Ovary (tissue), 10 donors: ENCODE measurements around the gene CASP5. TPM values are rescaled to one million over a fixed set of nuclear protein-coding genes. Genes with fewer than 3 reads are reported as not detected.
"Not testable (repeated sequence)": the region's sequence is repeated elsewhere in the genome, so short reads cannot be mapped to it uniquely, and the experiment has no call there.

Experiments
- DNase-seq, 5 donors: peaks; one replicate each; pipeline ENCODE4 v3.0.0-alpha.2; 2019 to 2020
- H3K27ac ChIP-seq, 2 donors: fragments of 200-600 bp; one replicate each; pipeline versions ENCODE4 v1.5.1 to v1.8.0; 2019 to 2022
- H3K27me3 ChIP-seq: fragments of 200-600 bp; one replicate; pipeline ENCODE4 v1.8.0; 2022
- H3K36me3 ChIP-seq: fragments of 200-600 bp; sonication (generic); one replicate; pipeline ENCODE4 v1.5.1; 2019
- H3K4me1 ChIP-seq: one replicate; pipeline ENCODE4 v1.8.1; 2013; ENCODE audit warnings: mild to moderate bottlenecking, moderate library complexity; ENCODE audit not compliant: insufficient read depth
- H3K4me3 ChIP-seq: fragments of 200-600 bp; sonication (generic); one replicate; pipeline ENCODE4 v1.5.1; 2017
- H3K9me3 ChIP-seq, 2 donors: fragments of 200-600 bp in 1 of 2; sonication (generic) in 1 of 2; one replicate each; pipeline versions ENCODE4 v1.5.1 to v1.8.1; 2013 to 2019; ENCODE audit warnings: mild to moderate bottlenecking in 1 of 2, moderate library complexity in 1 of 2
- CTCF ChIP-seq, 3 donors: fragments of 450-650 bp in 2 of 3; fragments of 200-600 bp in 1 of 3; IDR thresholded peaks; one replicate each; pipeline versions ENCODE4 v1.5.1 to v1.8.0; 2016 to 2022; ENCODE audit warnings: antibody characterized with exemption in 3 of 3, mild to moderate bottlenecking in 1 of 3
- EP300 ChIP-seq: sonication (generic); formaldehyde crosslinking; IDR thresholded peaks from one replicate; pipeline ENCODE4 v1.6.1; 2017; ENCODE audit warnings: antibody characterized with exemption
- POLR2A ChIP-seq: fragments of 450-650 bp; IDR thresholded peaks from one replicate; pipeline ENCODE4 v1.6.1; 2017; ENCODE audit warnings: antibody characterized with exemption, mild to moderate bottlenecking, moderate library complexity
- WGBS, 3 donors: extraction: QIAGEN DNeasy Blood & Tissue Kit in 1 of 3; methylation state at CpG; one replicate each; pipeline versions ENCODE4 v1.1.5 to v1.1.7; 2013 to 2017; 5-methylcytosine and 5-hydroxymethylcytosine counted together
- intact Hi-C, 4 donors: fragments of 100-400 bp; cut with DNase I; formaldehyde crosslinking; loops; one replicate each; pipeline versions ENCODE4 v1.11.0 to v1.15.1; 2022 to 2023
- long read RNA-seq, 3 donors: library from polyadenylated mRNA in 2 of 3; unstranded in 2 of 3; transcript quantifications; one replicate each; pipeline ENCODE4 v2.0.0 and lab custom pipeline, GENCODE V29; 2021 to 2026
- polyA plus RNA-seq, 2 donors: library from polyadenylated mRNA; stranded (reverse); fragments of 200-250 nt in 1 of 2; fragments of 350-450 nt in 1 of 2; fragmentation: Illumina TruSeq in 1 of 2; extraction: RNeasy Lipid Tissue Mini Kit (QIAGEN cat#74804) in 1 of 2; gene quantifications; one replicate each; pipeline ENCODE4 v1.2.3, GENCODE V29; 2013 to 2014
- total RNA-seq, 7 donors: library from RNA; depleted of rRNA in 2 of 7; stranded (reverse); fragments of >200 nt in 2 of 7; fragmentation: NEBNext Ultra II Directional in 3 of 7; extraction: Animal tissue kit (Norgen Biotek cat#: 25700) in 3 of 7; gene quantifications; one replicate each; pipeline versions ENCODE4 v1.1.0 to v1.2.4, GENCODE V29; 2016 to 2023
- donor health status: DM: no; HTN: no; CAD: no; lungs with moderate emphysema.
- donor health status: DM: no; HTN: no; CAD: no.
- donor health status: Bipolar disorder and iron deficiency.
- donor health status: DM: yes; HTN: yes; CAD: no.
- donor health status: DM: no; HTN: no; CAD: no.
- donor health status: DM: yes; HTN: yes; CAD: no.

The CASP5 gene
- total RNA-seq (under 1 TPM in 1 of 7 donors, not detected in 6; 0.32 TPM), polyA plus RNA-seq (under 1 TPM in 1 of 2 donors, not detected in 1; 0.40 TPM)
- long read RNA-seq, donor 1 = 0 reads
- long read RNA-seq, donor 2 = 0 reads
- long read RNA-seq, donor 3 = 0 reads

- no peak within 1 kb of the TSS for H3K4me3 ChIP-seq
- intact Hi-C loops = no loop called here
- no peak for TF ChIP-seq POLR2A
- no peak for TF ChIP-seq CTCF (IDR thresholded peaks at IDR 0.05)
- no peak for TF ChIP-seq EP300
- H3K27ac ChIP-seq = no peak within 1 kb of the TSS
- no peaks in the 10 kb centered on the region for H3K27me3 ChIP-seq
- H3K36me3 ChIP-seq = no peaks in the 10 kb centered on the region
- no peak for DNase-seq
- no peaks in the 10 kb centered on the region for H3K9me3 ChIP-seq
- H3K4me1 ChIP-seq = no peaks in the 10 kb centered on the region
Measured at GRCh38 chr11:105023003-105023402, at the start of gene CASP5. Gene CASP5 (minus strand): TSS chr11:105023168. CDS start chr11:105023136, 32 bp downstream.

DNA sequence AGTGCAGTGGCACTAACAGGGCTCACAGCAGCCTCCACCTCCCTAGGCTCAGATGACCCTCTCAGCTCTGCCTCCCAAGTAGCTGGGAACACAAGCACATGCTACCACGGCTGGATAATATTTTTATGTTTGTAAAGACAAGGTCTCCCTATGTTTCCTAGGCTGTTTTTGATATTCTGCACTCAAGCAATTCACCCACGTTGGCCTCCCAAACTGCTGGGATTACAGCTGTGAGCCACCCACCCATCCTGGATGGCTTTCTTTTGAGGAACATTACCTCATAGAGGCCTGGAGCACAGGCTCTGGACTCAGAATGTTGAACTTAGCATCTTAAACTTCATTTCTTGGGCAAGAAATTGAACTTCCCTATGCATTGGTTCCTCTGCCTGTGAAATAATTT lies 49.1 kb upstream of the CASP5 start:
- DNase-seq, H3K36me3 ChIP-seq, H3K27ac ChIP-seq, H3K4me3 ChIP-seq, H3K27me3 ChIP-seq, intact Hi-C loops, H3K4me1 ChIP-seq, H3K9me3 ChIP-seq: not testable (repeated sequence)
- 77 to 96% (median 78%) methylated on average over 2 of the region's 2 CpGs for WGBS, 3 donors

DNA sequence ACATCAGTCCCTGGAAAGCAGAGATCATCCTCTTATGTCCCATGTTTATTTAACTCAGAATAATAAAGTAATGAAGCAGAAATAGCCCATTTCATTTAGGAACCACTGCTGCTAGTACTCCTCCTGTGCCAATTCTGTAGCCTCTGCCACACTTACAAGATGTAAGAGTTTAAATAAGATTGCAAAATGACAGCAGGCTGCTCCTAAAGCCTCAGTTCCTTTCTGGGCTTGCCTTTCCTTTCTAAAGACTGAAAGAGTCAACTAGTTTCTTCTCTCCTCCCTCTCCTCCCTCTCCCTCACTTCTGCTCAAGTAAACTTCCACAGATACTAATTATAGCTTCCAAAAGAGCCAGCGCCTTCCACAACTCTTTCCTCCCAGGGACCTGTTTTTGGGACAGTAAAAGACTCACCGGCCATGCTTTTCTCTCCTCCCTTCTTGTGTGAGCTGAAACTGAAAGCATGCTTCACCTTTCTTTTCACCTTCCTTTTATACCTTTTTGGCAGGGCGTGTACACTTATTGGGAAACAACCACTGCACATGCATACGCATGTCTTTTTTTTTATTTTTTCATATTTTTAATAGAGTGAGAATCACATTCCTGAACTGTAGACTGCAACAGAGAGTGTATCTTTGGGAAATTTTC lies 48.2 kb upstream of the CASP5 start:
- H3K4me3 ChIP-seq = no peak overlapping the region
- no peak for TF ChIP-seq POLR2A
- no peak for TF ChIP-seq CTCF (IDR thresholded peaks at IDR 0.05)
- no peak for TF ChIP-seq EP300
- intact Hi-C loops = no loop called here
- no peaks in the 10 kb centered on the region for H3K9me3 ChIP-seq
- no peaks in the 10 kb centered on the region for H3K4me1 ChIP-seq
- no peak overlapping the region for H3K27ac ChIP-seq
- 85 to 87% (median 87%) methylated on average over 4 of the region's 4 CpGs for WGBS, 3 donors
- no peaks in the 10 kb centered on the region for H3K36me3 ChIP-seq
- H3K27me3 ChIP-seq = no peaks in the 10 kb centered on the region
- DNase-seq = no peak

DNA sequence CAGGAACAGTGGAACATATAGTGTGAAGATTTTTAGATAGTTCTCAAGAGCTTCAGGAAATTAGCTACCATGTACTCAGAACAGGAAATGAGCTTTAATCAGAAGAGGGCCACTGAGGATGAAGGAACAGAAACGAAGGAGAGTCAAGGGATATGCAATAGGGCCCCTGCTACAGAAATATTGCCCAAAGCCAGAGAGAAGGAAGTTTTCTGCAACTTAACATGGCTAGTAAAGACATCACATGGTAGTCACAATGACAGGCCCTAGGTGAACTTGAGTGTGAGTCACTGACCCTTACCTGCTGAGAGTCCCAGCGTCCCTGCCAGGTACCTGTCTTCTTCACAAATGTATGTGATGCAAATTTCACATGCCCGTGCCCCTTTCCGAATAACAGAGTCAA lies 47.3 kb upstream of the CASP5 start:
- intact Hi-C loops = no loop called here
- Histone ChIP-seq H3K36me3 (no peaks in the 10 kb centered on the region), H3K4me1 (no peaks in the 10 kb centered on the region), H3K27ac (no peak overlapping the region), H3K4me3 (no peak overlapping the region), H3K9me3 (no peaks in the 10 kb centered on the region), H3K27me3 (no peaks in the 10 kb centered on the region)
- DNase-seq = no peak
- TF ChIP-seq EP300 (no peak), CTCF (IDR thresholded peaks at IDR 0.05) (no peak), POLR2A (no peak)
- 85 to 95% (median 94%) methylated on average over 4 of the region's 4 CpGs for WGBS, 3 donors

- DNase-seq, H3K4me1 ChIP-seq, intact Hi-C loops: not testable (repeated sequence)
Measured at GRCh38 chr11:105069749-105070148, 46.8 kb upstream of the CASP5 start.

DNA sequence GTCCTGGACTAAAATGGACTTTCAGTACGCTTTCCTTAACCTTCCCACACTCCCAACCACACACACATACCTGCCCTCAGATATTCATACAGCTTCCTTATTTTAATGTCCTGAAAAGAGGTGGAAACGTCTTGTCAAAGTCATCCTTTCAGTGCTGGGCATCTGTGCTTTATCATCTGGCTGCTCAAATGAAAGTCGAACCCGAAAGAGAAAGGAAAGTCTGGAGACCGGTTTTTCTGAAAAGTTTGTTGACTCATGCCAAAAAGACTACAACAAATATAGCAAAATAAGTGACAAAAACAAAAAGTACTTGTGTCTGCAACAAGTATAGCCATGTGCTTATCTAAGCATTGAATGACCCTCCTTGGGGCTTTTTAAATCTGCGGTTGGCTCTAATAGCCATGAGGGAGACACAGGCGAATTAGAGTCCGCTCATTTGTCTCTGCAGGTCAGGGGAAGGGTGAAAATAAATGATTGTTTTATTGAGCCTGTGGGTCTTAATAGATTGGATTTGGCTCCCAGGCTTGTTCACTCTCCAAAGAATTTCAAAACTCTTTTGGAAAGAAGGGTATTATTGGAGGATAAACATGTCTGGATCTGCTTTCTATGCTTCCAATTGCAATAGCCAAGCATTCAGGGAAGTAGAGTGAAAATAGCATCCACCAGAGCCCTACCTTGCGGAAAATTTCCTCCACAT lies 40.4 kb upstream of the CASP5 start:
- DNase-seq, H3K36me3 ChIP-seq, H3K4me3 ChIP-seq, H3K4me1 ChIP-seq, intact Hi-C loops, H3K27me3 ChIP-seq, H3K27ac ChIP-seq, H3K9me3 ChIP-seq: not testable (repeated sequence)
- WGBS, 3 donors = 46 to 50% (median 49%) methylated on average over 9 of the region's 9 CpGs

More at GRCh38 chr11:105069749-105070148, 46.8 kb upstream of the CASP5 start:
- not testable (repeated sequence) for H3K27me3 ChIP-seq, H3K36me3 ChIP-seq, H3K27ac ChIP-seq, H3K9me3 ChIP-seq, H3K4me3 ChIP-seq
- 0 to 98% (median 44%) methylated on average over 1 to 2 of the region's 2 CpGs for WGBS, 3 donors
